ENCODE measurements around the gene PIP5KL1.
A peak's percentile ranks its signal among the peaks of the same experiment; 100 is the strongest.

PIP5KL1 gene, protein sequence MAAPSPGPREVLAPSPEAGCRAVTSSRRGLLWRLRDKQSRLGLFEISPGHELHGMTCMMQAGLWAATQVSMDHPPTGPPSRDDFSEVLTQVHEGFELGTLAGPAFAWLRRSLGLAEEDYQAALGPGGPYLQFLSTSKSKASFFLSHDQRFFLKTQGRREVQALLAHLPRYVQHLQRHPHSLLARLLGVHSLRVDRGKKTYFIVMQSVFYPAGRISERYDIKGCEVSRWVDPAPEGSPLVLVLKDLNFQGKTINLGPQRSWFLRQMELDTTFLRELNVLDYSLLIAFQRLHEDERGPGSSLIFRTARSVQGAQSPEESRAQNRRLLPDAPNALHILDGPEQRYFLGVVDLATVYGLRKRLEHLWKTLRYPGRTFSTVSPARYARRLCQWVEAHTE

DNA sequence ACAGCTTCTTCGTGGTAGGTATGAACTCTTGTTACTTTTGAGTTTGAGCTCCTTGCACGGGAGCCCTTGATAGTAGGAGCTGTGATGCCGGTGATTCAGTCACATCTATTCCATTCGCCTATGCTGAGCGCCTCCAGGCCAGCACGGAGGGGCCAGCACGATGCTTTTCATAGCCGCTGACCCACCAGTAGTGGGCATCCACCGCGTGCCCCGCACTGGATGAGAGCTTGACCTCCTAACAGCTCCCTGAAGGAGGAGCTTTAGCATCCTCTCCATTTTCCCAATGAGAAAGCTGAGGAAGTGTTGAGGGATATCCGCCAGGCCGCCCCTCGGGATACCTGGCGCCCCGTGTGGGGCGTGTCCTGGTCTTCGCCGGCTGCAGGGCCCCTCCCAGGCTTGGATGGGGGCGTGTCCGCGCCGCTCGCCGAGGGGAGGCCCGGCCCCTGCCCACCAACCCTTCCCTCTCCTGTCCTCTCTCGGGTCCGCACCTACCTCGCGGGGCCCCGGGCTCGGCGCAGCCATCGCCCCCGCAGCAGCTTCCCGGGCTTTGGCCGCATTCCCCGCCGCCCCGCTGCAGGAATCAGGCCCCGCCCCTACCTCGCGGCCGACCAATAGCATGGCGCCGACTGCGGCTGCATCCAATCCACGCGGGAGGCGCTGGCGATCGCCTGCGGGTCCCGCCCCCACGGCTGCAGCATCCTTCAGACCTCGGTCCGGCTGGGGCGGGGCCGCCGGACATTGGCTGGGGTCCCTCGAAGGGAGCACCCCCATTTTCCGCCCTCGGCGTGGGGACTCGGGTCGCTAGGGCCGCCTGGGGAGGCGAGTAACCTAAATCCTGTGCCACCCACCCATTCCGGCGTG is at the start of gene PIP5KL1:
TSS of gene PIP5KL1 (minus strand) at position 547 of the 861 bp plus-strand sequence. CDS start at position 522, 25 bp downstream.
- Histone ChIP-seq H3K4me3 (peak within 1 kb of the TSS; percentile 42 to 64), H3K4me1 (peaks cover 0 to 39% (median 34%) of the 10 kb centered on the region in 4 donors), H3K27ac (no peak within 1 kb of the TSS), H3K36me3 (peaks cover 0 to 9% (median 8%) of the 10 kb centered on the region in 3 donors), H3K27me3 (peaks cover 0 to 45% of the 10 kb centered on the region in 2 donors), H3K9me3 (no peaks in the 10 kb centered on the region)
- TF ChIP-seq, protein P1, sequence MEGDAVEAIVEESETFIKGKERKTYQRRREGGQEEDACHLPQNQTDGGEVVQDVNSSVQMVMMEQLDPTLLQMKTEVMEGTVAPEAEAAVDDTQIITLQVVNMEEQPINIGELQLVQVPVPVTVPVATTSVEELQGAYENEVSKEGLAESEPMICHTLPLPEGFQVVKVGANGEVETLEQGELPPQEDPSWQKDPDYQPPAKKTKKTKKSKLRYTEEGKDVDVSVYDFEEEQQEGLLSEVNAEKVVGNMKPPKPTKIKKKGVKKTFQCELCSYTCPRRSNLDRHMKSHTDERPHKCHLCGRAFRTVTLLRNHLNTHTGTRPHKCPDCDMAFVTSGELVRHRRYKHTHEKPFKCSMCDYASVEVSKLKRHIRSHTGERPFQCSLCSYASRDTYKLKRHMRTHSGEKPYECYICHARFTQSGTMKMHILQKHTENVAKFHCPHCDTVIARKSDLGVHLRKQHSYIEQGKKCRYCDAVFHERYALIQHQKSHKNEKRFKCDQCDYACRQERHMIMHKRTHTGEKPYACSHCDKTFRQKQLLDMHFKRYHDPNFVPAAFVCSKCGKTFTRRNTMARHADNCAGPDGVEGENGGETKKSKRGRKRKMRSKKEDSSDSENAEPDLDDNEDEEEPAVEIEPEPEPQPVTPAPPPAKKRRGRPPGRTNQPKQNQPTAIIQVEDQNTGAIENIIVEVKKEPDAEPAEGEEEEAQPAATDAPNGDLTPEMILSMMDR (IDR thresholded peaks at IDR 0.05), result no peak
- peak; percentile 76 to 83 for DNase-seq
- intact Hi-C loops (cut with DNase I; ENCODE audit: low total_unique reads), result no loop called here

DNA sequence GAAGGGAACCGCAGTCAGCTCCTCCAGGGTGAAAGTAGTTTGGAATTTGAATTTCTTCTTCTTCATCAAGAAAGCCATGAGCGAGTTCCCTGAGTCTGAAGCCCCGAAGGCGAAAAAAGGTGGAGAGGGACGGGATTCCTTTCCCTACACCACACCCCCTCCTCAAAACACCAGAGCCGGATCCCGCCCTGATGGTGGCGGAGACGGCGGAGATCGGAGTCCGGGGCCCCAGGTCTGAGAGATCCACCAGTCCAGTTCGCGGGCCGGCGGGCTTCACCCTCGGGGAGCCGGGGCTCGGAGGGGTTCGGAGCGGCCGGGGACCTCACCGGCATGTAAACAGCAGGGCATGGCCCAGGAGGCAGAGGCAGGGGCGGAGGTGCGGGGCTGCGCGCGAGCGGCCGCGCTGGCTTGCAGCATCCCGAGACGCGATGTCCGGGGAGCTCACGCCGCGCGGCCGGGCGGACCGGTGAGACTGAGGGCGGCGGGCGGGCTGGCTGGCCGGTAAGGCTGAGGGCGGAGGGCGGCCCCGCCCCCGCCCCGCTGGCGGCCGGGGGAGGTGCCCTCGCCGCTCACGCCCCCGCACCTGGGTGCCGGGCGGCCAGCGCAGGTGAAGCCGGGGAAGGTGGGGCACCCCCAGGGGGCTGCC is 49.6 kb upstream of the PIP5KL1 start:
- intact Hi-C loops (cut with DNase I; ENCODE audit: low total_unique reads), result no loop called here

DNA sequence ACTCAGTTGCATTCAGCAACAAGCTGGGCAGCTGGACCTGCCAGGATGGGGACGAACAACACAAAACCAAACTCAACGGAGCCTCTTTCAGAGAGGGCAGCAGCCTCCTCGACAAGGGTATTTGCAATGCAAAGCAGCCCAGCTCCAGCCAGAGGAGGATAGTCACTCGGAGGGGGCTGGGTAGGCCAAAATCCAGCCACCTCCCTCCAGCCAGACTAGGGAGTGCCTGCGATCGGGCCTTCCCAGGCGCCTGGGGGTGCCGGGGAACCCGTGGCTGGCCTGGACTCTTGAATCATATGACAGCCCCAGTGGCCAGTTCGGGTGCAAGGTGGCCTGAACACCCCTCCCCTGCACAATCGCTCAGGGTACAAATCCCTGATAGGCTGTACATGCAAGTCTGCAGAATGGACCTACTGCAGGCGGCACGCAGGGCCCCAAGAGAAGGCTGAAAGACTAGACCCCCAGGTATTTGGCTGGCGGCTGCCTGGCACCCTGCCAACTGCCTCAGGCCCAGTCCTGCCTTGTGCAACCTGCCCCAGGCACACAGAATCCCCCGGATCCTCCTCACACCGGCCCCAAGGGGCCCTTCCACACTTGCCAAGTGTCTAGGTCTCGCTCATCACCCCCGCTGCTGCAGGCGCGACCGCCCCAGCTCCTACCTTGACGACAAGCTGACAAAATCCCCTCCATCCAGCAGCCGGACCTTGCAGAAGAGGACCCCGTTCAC is 48.9 kb upstream of the PIP5KL1 start:
- intact Hi-C loops (cut with DNase I; ENCODE audit: low total_unique reads), result loop anchor here (5.0 kb wide), 1 partner anchor 37 kb away; no protein-coding TSS in a partner anchor
- DNase-seq, result peak; percentile 64 to 85
- Histone ChIP-seq H3K27me3 (no peaks in the 10 kb centered on the region), H3K36me3 (no peaks in the 10 kb centered on the region), H3K4me1 (peaks cover 14 to 64% (median 53%) of the 10 kb centered on the region in 4 donors), H3K9me3 (no peaks in the 10 kb centered on the region), H3K27ac (peak overlapping the region; percentile 82 to 84), H3K4me3 (peak overlapping the region; percentile 69 to 76)
- TF ChIP-seq, protein P1 (IDR thresholded peaks at IDR 0.05), result no peak

More for the DNA sequence above, 49.6 kb upstream of the PIP5KL1 start:
- H3K4me1 ChIP-seq, result peaks cover 11 to 57% (median 46%) of the 10 kb centered on the region in 4 donors
- H3K27me3 ChIP-seq, result no peaks in the 10 kb centered on the region
- H3K4me3 ChIP-seq, result peak overlapping the region; percentile 69 to 76
- peak in 1 of 2 donors; percentile 77 for DNase-seq
- H3K36me3 ChIP-seq, result no peaks in the 10 kb centered on the region
- H3K9me3 ChIP-seq, result no peaks in the 10 kb centered on the region
- H3K27ac ChIP-seq, result peak overlapping the region; percentile 82 to 84
- TF ChIP-seq, protein P1 (IDR thresholded peaks at IDR 0.05), result no peak

DNA sequence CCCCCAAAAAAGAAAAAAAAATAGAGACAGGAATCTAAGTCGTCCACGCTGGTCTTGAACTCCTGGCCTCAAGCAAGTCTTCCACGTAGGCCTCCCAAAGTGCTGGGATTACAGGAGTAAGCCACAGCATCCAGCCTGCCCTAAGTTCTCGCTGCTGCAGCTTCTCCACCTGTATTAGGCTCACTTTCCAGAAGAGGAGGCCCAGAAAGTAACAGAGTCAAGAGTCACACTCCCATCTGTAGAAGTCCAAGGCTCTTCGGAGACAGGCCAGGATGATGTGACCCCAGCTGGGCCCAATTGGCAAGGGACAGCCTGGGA is 48.4 kb upstream of the PIP5KL1 start:
- peaks cover 14 to 69% (median 58%) of the 10 kb centered on the region in 4 donors for H3K4me1 ChIP-seq
- intact Hi-C loops (cut with DNase I; ENCODE audit: low total_unique reads), result loop anchor here (5.0 kb wide), 1 partner anchor 37 kb away; no protein-coding TSS in a partner anchor

More for the DNA sequence above, 48.4 kb upstream of the PIP5KL1 start:
- H3K36me3 ChIP-seq, result no peaks in the 10 kb centered on the region
- DNase-seq, result no peak
- TF ChIP-seq, protein P1 (IDR thresholded peaks at IDR 0.05), result no peak
- H3K4me3 ChIP-seq, result peak overlapping the region; percentile 69 to 76
- H3K27me3 ChIP-seq, result no peaks in the 10 kb centered on the region
- peak overlapping the region; percentile 82 to 84 for H3K27ac ChIP-seq
- no peaks in the 10 kb centered on the region for H3K9me3 ChIP-seq
